RWPE1 (cell line): ENCODE results near the gene BGN.

ENCODE experiments used
- CTCF ChIA-PET: fragments of 350-600 bp; sonication (Branson Sonifier 250); formaldehyde crosslinking; extraction: SDS; loops from one replicate; lab custom pipeline; 2021; lab: Yijun Ruan, JAX
- POLR2A ChIA-PET: fragments of 400-600 bp; formaldehyde crosslinking; extraction: SDS; loops from one replicate; lab custom pipeline; 2020; ENCODE audit warnings: antibody characterized with exemption; ENCODE audit not compliant: low non-redundant PET; lab: Yijun Ruan, JAX
- DNase-seq: peaks from one replicate; pipeline ENCODE4 v3.0.0; 2012; ENCODE audit warnings: low spot score
- H3K27ac ChIP-seq: fragments of 450-650 bp; 2 replicates; pipeline ENCODE4 v1.5.1; 2017
- TF ChIP-seq, protein P1 (sequence below): fragments of 450-650 bp; conservative IDR thresholded peaks from 2 replicates; pipeline ENCODE4 v1.5.1; 2017; ENCODE audit warnings: low read depth, mild to moderate bottlenecking

Gene BGN

DNA sequence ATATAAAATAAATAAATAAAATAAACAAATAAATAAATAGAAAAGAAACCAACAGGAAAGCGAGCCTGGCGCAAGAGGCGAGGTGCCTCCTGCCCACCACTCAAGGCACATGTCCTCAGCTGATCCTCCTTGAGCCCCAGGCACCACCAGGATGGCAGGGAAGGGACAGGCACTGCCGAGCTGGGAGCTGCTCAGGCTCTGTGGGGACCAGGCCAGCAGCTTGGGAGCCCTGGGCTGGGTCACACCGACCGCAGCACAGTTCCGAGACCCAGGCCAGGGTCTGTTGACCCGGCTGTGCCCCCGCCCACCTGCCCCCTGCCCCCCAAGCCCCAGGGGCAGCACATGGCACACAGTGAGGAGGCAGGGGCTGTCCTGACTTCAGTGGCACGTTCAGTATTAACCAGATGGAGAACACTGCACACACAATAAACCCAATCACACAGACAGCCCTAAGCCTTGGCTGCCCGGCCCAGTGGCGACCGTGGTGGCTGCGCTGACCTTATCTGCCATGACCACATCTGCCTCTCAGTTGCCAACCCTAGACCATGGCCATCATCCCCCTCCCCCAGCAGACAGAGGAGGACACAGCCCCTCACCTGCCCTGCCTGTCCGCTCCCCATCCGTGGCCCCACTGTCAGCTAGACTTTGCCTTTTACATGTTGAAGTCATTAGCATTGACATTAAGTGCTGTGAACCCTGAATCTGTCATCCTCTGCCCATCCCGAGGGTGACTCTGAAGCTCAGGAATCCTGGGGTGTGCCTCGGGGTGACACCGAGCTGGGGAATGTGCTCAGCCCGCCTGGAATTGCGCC is 46.0 kb upstream of the BGN start:
- DNase-seq, result peak; percentile 14
- TF ChIP-seq, protein P1, sequence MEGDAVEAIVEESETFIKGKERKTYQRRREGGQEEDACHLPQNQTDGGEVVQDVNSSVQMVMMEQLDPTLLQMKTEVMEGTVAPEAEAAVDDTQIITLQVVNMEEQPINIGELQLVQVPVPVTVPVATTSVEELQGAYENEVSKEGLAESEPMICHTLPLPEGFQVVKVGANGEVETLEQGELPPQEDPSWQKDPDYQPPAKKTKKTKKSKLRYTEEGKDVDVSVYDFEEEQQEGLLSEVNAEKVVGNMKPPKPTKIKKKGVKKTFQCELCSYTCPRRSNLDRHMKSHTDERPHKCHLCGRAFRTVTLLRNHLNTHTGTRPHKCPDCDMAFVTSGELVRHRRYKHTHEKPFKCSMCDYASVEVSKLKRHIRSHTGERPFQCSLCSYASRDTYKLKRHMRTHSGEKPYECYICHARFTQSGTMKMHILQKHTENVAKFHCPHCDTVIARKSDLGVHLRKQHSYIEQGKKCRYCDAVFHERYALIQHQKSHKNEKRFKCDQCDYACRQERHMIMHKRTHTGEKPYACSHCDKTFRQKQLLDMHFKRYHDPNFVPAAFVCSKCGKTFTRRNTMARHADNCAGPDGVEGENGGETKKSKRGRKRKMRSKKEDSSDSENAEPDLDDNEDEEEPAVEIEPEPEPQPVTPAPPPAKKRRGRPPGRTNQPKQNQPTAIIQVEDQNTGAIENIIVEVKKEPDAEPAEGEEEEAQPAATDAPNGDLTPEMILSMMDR, result no peak
- POLR2A ChIA-PET, result no interaction called here
- CTCF ChIA-PET, result interaction anchor here (0.5 kb wide), 1 partner anchor 416 kb away, joined by 3 read pairs; no protein-coding TSS in a partner anchor
- H3K27ac ChIP-seq, result no peak overlapping the region

DNA sequence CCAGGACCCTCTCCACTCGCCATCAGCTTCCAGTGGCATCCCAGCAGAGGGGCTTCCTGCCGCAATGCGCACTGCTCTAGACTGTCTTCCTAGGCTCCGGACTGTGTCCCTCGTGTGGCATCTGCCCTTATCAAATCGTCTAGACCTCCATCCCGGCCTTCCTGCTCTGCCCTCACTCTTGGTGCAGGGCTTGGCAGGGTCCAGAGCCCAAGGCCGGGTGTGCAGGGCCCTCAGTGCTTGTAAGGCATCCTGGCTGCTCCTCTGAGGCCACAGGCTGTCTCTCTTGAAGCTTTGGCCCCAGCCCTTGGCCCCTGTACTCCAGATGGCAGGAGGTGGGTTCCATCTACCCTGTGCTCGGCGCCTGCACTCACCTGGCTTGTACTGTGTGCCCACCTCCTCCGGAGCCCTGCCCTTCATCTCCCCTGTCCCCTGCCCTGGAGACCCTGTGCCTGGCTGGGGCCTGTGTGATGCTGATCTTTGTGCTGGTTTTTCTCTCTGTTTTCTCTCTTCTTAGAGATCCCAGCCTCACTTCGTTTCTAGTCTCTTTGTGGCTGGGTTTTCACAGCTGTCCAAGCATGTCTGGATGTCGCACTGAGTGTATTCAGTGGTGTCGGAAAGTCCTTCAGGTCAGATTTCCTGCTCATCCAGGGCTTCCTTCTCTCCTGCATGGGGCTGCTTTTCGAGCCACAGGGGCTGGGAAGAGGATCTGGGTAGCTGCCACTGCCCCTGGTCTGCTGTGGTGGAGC is 45.2 kb upstream of the BGN start:
- ChIA-PET POLR2A (no interaction called here), CTCF (interaction anchor here (0.5 to 1.0 kb wide), 2 partner anchors 11 to 417 kb away, joined by 3 to 7 read pairs; no protein-coding TSS in a partner anchor)
- no peak overlapping the region for H3K27ac ChIP-seq
- no peak for DNase-seq
- TF ChIP-seq, protein P1, result no peak

DNA sequence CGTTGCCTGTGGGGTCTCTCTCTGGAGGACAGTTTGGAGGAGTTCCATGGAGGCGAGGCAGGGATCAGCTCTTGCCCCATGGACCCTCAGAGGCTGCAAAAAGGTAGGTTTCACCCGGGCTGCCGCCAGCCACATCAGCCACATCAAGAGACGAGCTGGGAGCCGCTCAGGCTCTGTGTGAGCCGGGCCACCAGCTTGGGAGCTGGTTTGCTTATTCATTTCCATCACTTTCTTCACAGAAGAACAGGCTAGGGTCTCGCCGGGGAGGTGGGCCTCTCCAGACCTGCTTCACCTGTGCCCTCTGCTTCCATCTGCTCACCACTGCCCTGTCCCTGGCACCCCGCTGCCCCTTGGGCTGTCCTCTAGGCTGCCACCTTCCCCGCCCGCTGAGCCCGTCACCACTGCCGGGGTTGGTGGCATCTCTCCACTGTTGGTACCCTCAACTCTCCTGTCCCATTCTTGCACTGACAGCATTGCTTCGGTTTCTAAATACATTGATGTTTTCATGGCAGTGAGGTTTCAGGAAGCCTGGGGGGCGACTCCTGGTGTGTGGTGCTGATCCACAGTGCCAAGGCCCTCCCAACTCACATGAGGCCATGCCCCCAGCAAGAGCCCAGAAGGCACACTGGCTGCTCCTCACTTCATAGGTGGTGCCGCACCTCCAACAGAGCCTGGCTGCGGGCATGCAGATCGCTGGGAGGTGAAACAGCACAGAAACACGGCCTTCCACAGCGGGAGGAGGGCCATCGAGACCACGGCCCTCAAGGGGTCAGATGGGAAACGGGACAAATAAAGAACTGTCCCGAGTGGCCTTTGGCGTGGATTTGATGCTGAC is 44.4 kb upstream of the BGN start:
- ChIA-PET CTCF (interaction anchor here (1.0 kb wide), 1 partner anchor 10 kb away, joined by 7 read pairs; no protein-coding TSS in a partner anchor), POLR2A (no interaction called here)
- DNase-seq, result no peak
- no peak overlapping the region for H3K27ac ChIP-seq
- TF ChIP-seq, protein P1, result no peak

DNA sequence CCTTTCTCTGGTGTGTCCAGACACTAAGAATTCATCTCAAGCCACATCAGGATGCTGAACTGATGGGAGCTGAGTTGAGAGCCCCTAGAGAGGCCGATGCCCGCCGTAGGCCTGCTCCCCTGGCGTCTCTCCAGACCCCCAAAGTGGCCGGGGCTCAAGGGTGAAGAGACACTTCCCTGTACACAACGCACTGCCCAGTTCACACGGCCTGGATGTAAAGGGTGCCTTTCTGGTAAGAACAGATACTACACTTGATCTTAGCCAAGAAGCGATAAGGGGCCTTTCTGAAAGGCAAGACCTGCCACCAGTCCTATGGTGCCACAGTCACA is 43.9 kb upstream of the BGN start:
- TF ChIP-seq, protein P1, result no peak
- H3K27ac ChIP-seq, result no peak overlapping the region
- no peak for DNase-seq
- ChIA-PET POLR2A (no interaction called here), CTCF (no interaction called here)

DNA sequence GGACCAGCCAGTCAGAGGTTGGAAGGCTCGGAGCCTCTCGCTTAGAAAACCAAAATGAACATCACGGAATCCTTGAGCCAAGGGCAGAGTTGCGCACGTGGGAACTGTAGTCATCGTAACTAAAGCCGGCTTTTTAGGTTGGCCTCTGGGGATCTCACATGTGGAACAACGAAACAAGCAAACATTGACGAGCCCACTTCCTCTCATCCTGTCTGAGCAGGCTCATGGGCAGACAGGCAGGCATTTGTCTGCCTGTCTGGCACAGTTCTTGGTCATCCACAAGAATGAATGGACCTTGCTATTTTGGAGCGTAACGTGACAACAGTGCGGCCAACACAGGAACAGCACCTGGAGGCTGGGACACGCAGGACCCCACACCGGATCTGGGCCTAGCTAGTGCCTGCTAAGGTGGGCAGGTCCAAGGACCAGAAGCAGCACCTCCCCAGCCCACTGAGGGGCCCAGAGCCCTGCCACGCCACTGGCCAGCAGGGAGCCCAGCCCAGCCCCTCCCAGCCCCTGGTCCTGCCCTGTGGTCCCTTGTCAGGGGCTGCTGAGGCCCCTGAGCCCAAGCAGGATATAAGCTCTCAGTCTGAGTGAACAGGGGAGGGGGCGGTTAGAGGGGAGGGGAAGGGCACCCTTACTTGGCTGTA is 39.8 kb upstream of the BGN start:
- TF ChIP-seq, protein P1, result no peak
- no peak for DNase-seq
- CTCF ChIA-PET, result no interaction called here
- H3K27ac ChIP-seq, result no peak overlapping the region
- POLR2A ChIA-PET, result no interaction called here
